ENCODE results near the gene KIR3DL3.
"Not testable (repeated sequence)": the region's sequence is repeated elsewhere in the genome, so short reads cannot be mapped to it uniquely, and the experiment has no call there.

- not testable (repeated sequence) for TF ChIP-seq EZH2 (IDR thresholded peaks at IDR 0.05; ENCODE audit: low read length, unreplicated experiment); CTCF (conservative IDR thresholded peaks at IDR 0.05; ENCODE audit: low read depth, low read length)
These were observed 53.6 kb downstream of the KIR3DL3 start for GRCh38 chr19:54777851-54778250.

All from PC-3 (cell line).